Liver (tissue), 3 donors: ENCODE results near the gene NAGPA.

ENCODE experiments used
- ATF3 ChIP-seq: IDR thresholded peaks from 2 replicates; pipeline ENCODE4 v1.6.1; 2016; ENCODE audit warnings: antibody characterized with exemption
- CTCF ChIP-seq: fragments of 150-350 bp; IDR thresholded peaks from 2 replicates; pipeline ENCODE4 v1.5.1; 2017; ENCODE audit warnings: improper control_type of control experiment, low read depth, low read length; ENCODE audit not compliant: missing input control
- JUND ChIP-seq, 2 donors: IDR thresholded peaks; 2 replicates each; pipeline ENCODE4 v1.6.1; 2016; ENCODE audit warnings: antibody characterized with exemption in 2 of 2
- MAX ChIP-seq: IDR thresholded peaks from 2 replicates; pipeline ENCODE4 v1.6.1; 2016; ENCODE audit warnings: antibody characterized with exemption
- NR2F2 ChIP-seq: IDR thresholded peaks from 2 replicates; pipeline ENCODE4 v1.6.1; 2016; ENCODE audit warnings: antibody characterized with exemption
- RAD21 ChIP-seq, 2 donors: IDR thresholded peaks; 2 replicates each; pipeline ENCODE4 v1.6.1; 2016; ENCODE audit warnings: antibody characterized with exemption in 2 of 2, mild to moderate bottlenecking in 2 of 2
- REST ChIP-seq: IDR thresholded peaks from 2 replicates; pipeline ENCODE4 v1.6.1; 2016; ENCODE audit warnings: antibody characterized with exemption, mild to moderate bottlenecking
- SP1 ChIP-seq: IDR thresholded peaks from 2 replicates; pipeline ENCODE4 v1.6.1; 2018; ENCODE audit warnings: antibody characterized with exemption, mild to moderate bottlenecking
- TAF1 ChIP-seq: conservative IDR thresholded peaks from 2 replicates; pipeline ENCODE4 v1.6.1; 2016; ENCODE audit warnings: antibody characterized with exemption, mild to moderate bottlenecking
- YY1 ChIP-seq: IDR thresholded peaks from 2 replicates; pipeline ENCODE4 v1.6.1; 2016; ENCODE audit warnings: antibody characterized with exemption, mild to moderate bottlenecking
- ZBTB33 ChIP-seq: IDR thresholded peaks from 2 replicates; pipeline ENCODE4 v1.6.1; 2016; ENCODE audit warnings: antibody characterized with exemption
- donor health status: healthy.
- donor health status: healthy.

- TF ChIP-seq CTCF (no peak), TAF1 (no peak), RAD21 (IDR thresholded peaks at IDR 0.05) (no peak), YY1 (no peak), MAX (no peak), SP1 (no peak), ATF3 (no peak), JUND (IDR thresholded peaks at IDR 0.05) (no peak), REST (no peak), ZBTB33 (no peak), NR2F2 (no peak)
These were observed 45.1 kb downstream of the NAGPA start for GRCh38 chr16:4988647-4989046.
